B cell (primary cell): ENCODE measurements around the gene CEP164. TPM values are rescaled to one million over a fixed set of nuclear protein-coding genes. Genes with fewer than 3 reads are reported as not detected.

Experiments used
- ATAC-seq: fragments of 200-7000 bp; cut with Tn5 transposase; one replicate; pipeline ENCODE4 v1.10.0; 2021; ENCODE audit warnings: low read depth, mild to moderate bottlenecking, moderate number of reproducible peaks, moderate library complexity
- CTCF ChIA-PET: fragments of 350-600 bp; sonication (Branson Sonifier 250); formaldehyde crosslinking; loops from one replicate; lab custom pipeline; 2021; ENCODE audit warnings: antibody characterized with exemption, inconsistent platforms; lab: Charles Lee
- POLR2A ChIA-PET: fragments of 350-600 bp; sonication (Branson Sonifier 250); formaldehyde crosslinking; loops from one replicate; lab custom pipeline; 2021; ENCODE audit warnings: antibody characterized with exemption; lab: Charles Lee
- DNase-seq: peaks from one replicate; pipeline ENCODE4 v3.0.0; 2013
- H2AFZ ChIP-seq: 2 replicates; pipeline ENCODE4 v1.6.1; 2012; ENCODE audit warnings: mild to moderate bottlenecking, low read depth, low read length; ENCODE audit not compliant: insufficient read depth, poor library complexity, severe bottlenecking
- H3K27ac ChIP-seq, 2 donors: 1 replicate in 1 of 2; 2 replicates in 1 of 2; pipeline ENCODE4 v1.5.1; 2012 to 2013; ENCODE audit warnings: low read length in 2 of 2, mild to moderate bottlenecking in 2 of 2, moderate library complexity in 1 of 2
- H3K27me3 ChIP-seq, 4 experiments: fragments of 200-600 bp in 1 of 4; sonication (generic) in 1 of 4; replicated peaks in 1 of 4; 1 replicate in 2 of 4; 2 replicates in 2 of 4; pipeline versions ENCODE4 v1.6.1 to v1.7.0; 2013 to 2016; ENCODE audit warnings: low read length in 3 of 4, mild to moderate bottlenecking in 2 of 4, mixed read lengths in 1 of 4, moderate library complexity in 1 of 4; ENCODE audit not compliant: insufficient read depth in 4 of 4, control insufficient read depth in 3 of 4; ENCODE audit errors: control extremely low read depth in 1 of 4
- H3K36me3 ChIP-seq, 2 experiments: replicated peaks in 1 of 2; 1 replicate in 1 of 2; 2 replicates in 1 of 2; pipeline versions ENCODE4 v1.6.1 to v1.7.1; 2013; ENCODE audit warnings: low read length in 1 of 2; ENCODE audit not compliant: insufficient read depth in 2 of 2, control insufficient read depth in 1 of 2; ENCODE audit errors: control extremely low read depth in 1 of 2, extremely low read depth in 1 of 2
- H3K4me1 ChIP-seq, 2 donors: fragments of 200-600 bp in 1 of 2; sonication (generic) in 1 of 2; 1 replicate in 1 of 2; 2 replicates in 1 of 2; pipeline versions ENCODE4 v1.5.1 to v1.6.1; 2013 to 2017; ENCODE audit warnings: low read length in 2 of 2; ENCODE audit not compliant: control insufficient read depth in 2 of 2, insufficient read depth in 2 of 2
- H3K4me2 ChIP-seq: replicated peaks from 2 replicates; pipeline ENCODE3; 2012; ENCODE audit warnings: mild to moderate bottlenecking, low read depth, low read length; ENCODE audit not compliant: poor library complexity, severe bottlenecking
- H3K4me3 ChIP-seq, 5 experiments: fragments of 200-600 bp in 1 of 5; sonication (generic) in 1 of 5; 1 replicate in 3 of 5; 2 replicates in 2 of 5; pipeline versions ENCODE4 v1.5.1 to v1.7.0; 2011 to 2016; ENCODE audit warnings: low read length in 4 of 5, mild to moderate bottlenecking in 4 of 5, low read depth in 2 of 5, control low read depth in 1 of 5, moderate library complexity in 1 of 5; ENCODE audit not compliant: insufficient read depth in 1 of 5; ENCODE audit errors: control extremely low read depth in 1 of 5, extremely low read depth in 1 of 5
- H3K79me2 ChIP-seq: fragments of 200-600 bp; sonication (generic); one replicate; pipeline ENCODE4 v1.6.0; 2016; ENCODE audit warnings: low read length; ENCODE audit not compliant: control insufficient read depth, insufficient read depth
- H3K9ac ChIP-seq: fragments of 200-600 bp; sonication (generic); 2 replicates; pipeline ENCODE4 v1.6.1; 2017; ENCODE audit warnings: mild to moderate bottlenecking, low read length, moderate library complexity
- H3K9me3 ChIP-seq, 3 donors: one replicate each; pipeline versions ENCODE4 v1.6.1 to v1.7.1; 2013; ENCODE audit warnings: low read length in 2 of 3; ENCODE audit not compliant: control insufficient read depth in 2 of 3, insufficient read depth in 1 of 3; ENCODE audit errors: control extremely low read depth in 1 of 3
- H4K20me1 ChIP-seq: 2 replicates; pipeline ENCODE4 v1.6.0; 2012; ENCODE audit warnings: mild to moderate bottlenecking, low read length; ENCODE audit not compliant: insufficient read depth, control insufficient read depth, poor library complexity, severe bottlenecking
- H3K27ac Mint-ChIP-seq: one replicate; pipeline ENCODE4 v1.8.0; 2021; ENCODE audit warnings: mixed read lengths
- H3K27me3 Mint-ChIP-seq: one replicate; pipeline ENCODE4 v1.8.0; 2021; ENCODE audit warnings: mixed read lengths
- H3K4me1 Mint-ChIP-seq: one replicate; pipeline ENCODE4 v1.8.0; 2021; ENCODE audit warnings: mixed read lengths
- H3K4me3 Mint-ChIP-seq: one replicate; pipeline ENCODE4 v1.8.0; 2021; ENCODE audit warnings: mixed read lengths
- H3K9me3 Mint-ChIP-seq: one replicate; pipeline ENCODE4 v1.8.0; 2022; ENCODE audit warnings: mixed read lengths; ENCODE audit not compliant: insufficient read depth
- EZH2 ChIP-seq: IDR thresholded peaks from 2 replicates; pipeline ENCODE4 v1.6.1; 2012; ENCODE audit warnings: borderline replicate concordance, low read depth, mild to moderate bottlenecking, moderate library complexity, low read length; ENCODE audit not compliant: insufficient read depth, poor library complexity, severe bottlenecking
- WGBS: methylation state at CpG from one replicate; pipeline ENCODE4 v1.1.5; 2013; ENCODE audit warnings: missing lambda C conversion rate; ENCODE audit not compliant: insufficient coverage; 5-methylcytosine and 5-hydroxymethylcytosine counted together
- intact Hi-C: fragments of 100-400 bp; cut with micrococcal nuclease; formaldehyde crosslinking; loops from one replicate; pipeline ENCODE4 v1.10.0; 2022
- polyA plus RNA-seq: library from polyadenylated mRNA; depleted of rRNA; stranded (reverse); fragments of >200 nt; gene quantifications from 2 replicates; pipeline ENCODE4 v1.2.3, GENCODE V29; 2012
- total RNA-seq, 2 donors: library from RNA; stranded (reverse); fragments of 120-200 nt in 1 of 2; gene quantifications; 1 replicate in 1 of 2; 2 replicates in 1 of 2; pipeline versions ENCODE4 v1.2.3 to v1.2.4, GENCODE V29; 2013 to 2022
- TF ChIP-seq, protein P1 (sequence below): fragments of 200-600 bp; IDR thresholded peaks from one replicate; pipeline ENCODE4 v1.8.0; 2022; ENCODE audit warnings: antibody characterized with exemption, mild to moderate bottlenecking

CEP164 gene
- total and polyA plus RNA-seq, 2 donors (not counting 1 experiment from before 2014, with no cell fraction given) = 31.5 to 54.8 TPM

GRCh38 chr11:117394221-117394925 lies 66.7 kb downstream of the CEP164 start:
- CTCF ChIA-PET = interaction anchor here (1.0 kb wide), 1 partner anchor 32 kb away, joined by 3 read pairs; no protein-coding TSS in a partner anchor

GRCh38 chr11:117395476-117395875 lies 67.8 kb downstream of the CEP164 start:
- H3K9me3 Mint-ChIP-seq = no peaks in the 10 kb centered on the region

More at GRCh38 chr11:117394221-117394925, 66.7 kb downstream of the CEP164 start:
- Mint-ChIP-seq H3K27me3 (no peaks in the 10 kb centered on the region), H3K4me1 (peaks cover under 1% of the 10 kb centered on the region), H3K9me3 (no peaks in the 10 kb centered on the region), H3K4me3 (no peak overlapping the region), H3K27ac (no peak overlapping the region)
- Histone ChIP-seq H3K27me3 (no peaks in the 10 kb centered on the region), H3K9ac (no peak overlapping the region), H3K4me2 (no peak overlapping the region), H3K9me3 (peaks cover 0 to 20% (median 5%) of the 10 kb centered on the region in 3 donors), H4K20me1 (no peaks in the 10 kb centered on the region), H3K27ac (no peak overlapping the region), H2AFZ (no peak overlapping the region), H3K36me3 (peaks cover 0 to 64% of the 10 kb centered on the region in 2 experiments), H3K4me1 (no peaks in the 10 kb centered on the region), H3K4me3 (no peak overlapping the region), H3K79me2 (no peaks in the 10 kb centered on the region)
- ATAC-seq (no peak), DNase-seq (no peak)
- 99% methylated on average over 11 of the region's 14 CpGs for WGBS
- intact Hi-C loops = no loop called here
- TF ChIP-seq, protein P1, sequence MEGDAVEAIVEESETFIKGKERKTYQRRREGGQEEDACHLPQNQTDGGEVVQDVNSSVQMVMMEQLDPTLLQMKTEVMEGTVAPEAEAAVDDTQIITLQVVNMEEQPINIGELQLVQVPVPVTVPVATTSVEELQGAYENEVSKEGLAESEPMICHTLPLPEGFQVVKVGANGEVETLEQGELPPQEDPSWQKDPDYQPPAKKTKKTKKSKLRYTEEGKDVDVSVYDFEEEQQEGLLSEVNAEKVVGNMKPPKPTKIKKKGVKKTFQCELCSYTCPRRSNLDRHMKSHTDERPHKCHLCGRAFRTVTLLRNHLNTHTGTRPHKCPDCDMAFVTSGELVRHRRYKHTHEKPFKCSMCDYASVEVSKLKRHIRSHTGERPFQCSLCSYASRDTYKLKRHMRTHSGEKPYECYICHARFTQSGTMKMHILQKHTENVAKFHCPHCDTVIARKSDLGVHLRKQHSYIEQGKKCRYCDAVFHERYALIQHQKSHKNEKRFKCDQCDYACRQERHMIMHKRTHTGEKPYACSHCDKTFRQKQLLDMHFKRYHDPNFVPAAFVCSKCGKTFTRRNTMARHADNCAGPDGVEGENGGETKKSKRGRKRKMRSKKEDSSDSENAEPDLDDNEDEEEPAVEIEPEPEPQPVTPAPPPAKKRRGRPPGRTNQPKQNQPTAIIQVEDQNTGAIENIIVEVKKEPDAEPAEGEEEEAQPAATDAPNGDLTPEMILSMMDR = no peak
- no peak for TF ChIP-seq EZH2
- POLR2A ChIA-PET = no interaction called here

More at GRCh38 chr11:117395476-117395875, 67.8 kb downstream of the CEP164 start:
- H3K27ac Mint-ChIP-seq = no peak overlapping the region
- H3K27me3 Mint-ChIP-seq = no peaks in the 10 kb centered on the region
- Histone ChIP-seq H3K36me3 (peaks cover 0 to 64% of the 10 kb centered on the region in 2 experiments), H3K27me3 (no peaks in the 10 kb centered on the region), H3K27ac (no peak overlapping the region), H3K9me3 (peaks cover 0 to 20% (median 5%) of the 10 kb centered on the region in 3 donors), H3K79me2 (no peaks in the 10 kb centered on the region), H3K4me1 (no peaks in the 10 kb centered on the region), H3K4me3 (no peak overlapping the region), H3K4me2 (no peak overlapping the region), H3K9ac (no peak overlapping the region), H2AFZ (no peak overlapping the region), H4K20me1 (no peaks in the 10 kb centered on the region)
- 95% methylated on average over 4 of the region's 4 CpGs for WGBS
- intact Hi-C loops = no loop called here
- no peak for ATAC-seq
- TF ChIP-seq, protein P1 = no peak
- TF ChIP-seq EZH2 = no peak
- H3K4me1 Mint-ChIP-seq = peaks cover 8% of the 10 kb centered on the region
- DNase-seq = no peak
- CTCF ChIA-PET = no interaction called here
- POLR2A ChIA-PET = interaction anchor here (0.6 kb wide), 1 partner anchor 429 kb away, joined by 7 read pairs; no protein-coding TSS in a partner anchor
- H3K4me3 Mint-ChIP-seq = no peak overlapping the region
